Activated CD4-positive, alpha-beta T cell treated with anti-CD3 and anti-CD28 coated beads, Interleukin-2, amount 50 U/mL, for 48 hours (primary cell): ENCODE measurements around the gene RASSF9.

Experiments
- DNase-seq, 2 experiments: peaks; one replicate each; pipeline ENCODE4 v3.0.0-alpha.2; 2020

The RASSF9 gene

DNA sequence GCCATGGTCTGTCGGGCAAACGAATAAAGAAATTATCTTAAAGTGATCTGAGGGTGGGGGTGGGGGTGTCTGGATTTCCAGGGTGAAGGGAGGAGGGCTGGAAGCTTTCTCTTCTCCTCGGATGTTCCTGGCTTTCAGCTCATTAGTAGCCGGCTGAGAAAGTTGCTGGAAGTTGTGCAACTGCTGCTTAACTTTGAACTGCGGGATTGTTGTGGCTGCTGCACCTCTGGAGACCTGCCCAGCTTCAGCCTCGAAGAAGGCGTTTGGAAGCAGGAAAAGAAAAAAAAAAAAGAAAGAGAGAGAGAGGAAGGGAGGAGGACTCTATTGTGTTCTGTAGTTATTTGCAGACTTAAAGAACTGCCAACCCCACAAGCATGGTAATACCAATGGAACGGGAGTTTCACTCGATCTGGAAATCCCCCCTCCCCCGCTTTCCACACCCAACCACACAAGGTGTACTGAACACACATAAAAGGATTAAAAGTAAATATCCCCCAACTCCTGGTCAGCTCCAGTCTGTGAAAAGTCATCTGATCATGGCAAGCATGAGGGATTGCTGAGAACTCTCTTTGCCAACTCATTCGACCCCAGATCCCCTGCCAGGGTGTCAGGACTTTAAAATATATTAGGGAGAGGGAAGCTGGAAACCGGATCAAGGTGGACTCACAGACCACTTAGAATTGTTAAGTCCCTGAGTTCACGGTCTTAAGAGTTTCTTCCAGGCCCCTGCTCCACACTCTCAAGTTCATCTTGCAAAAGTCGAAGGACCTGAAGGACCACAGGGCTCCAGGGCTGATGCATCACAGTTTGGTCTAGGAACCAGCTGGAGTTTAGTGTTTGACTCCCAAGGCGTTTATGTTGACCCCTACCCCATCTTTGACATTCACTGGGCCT is at the start of gene RASSF9:
RASSF9 (minus strand) TSS at position 213 of the 894 bp plus-strand sequence; CDS start at position 5, 208 bp downstream.
- no peak for DNase-seq

DNA sequence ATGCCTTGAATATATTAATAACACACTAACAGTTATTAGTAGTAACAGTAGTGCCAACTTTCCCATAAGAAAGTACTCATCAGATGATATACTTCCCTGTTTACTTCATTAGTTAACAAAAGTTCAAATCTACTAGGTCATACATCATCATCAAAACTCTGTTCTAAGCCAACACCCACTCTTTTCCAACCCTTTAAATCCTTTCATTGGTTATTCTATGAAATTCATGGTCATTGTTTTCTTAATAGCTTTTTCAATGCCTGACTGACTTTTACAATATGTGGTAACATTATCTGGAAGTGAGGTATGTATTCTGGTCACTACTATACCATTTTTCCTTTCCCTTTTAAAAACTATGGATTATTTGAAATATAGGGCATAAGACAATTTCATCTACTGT is 47.6 kb upstream of the RASSF9 start:
- no peak for DNase-seq

DNA sequence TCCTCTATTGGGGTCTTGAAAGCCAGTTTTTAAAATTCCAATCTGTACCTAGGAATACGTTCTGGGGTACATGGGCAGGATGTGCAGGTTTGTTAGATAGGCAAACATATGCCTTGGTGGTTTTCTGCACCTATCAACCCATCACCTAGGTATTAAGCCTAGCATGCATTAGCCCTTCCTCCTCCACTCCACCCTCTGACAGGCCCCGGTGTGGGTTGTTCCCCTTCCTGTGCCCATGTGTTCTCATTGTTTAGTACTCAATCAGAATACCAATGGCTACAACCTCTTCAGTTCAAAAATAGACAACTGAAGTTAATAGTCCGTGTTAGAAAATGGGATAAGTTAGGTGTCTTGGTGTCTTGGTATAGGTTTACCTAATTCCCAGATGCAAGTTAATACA is 41.2 kb upstream of the RASSF9 start:
- no peak for DNase-seq

DNA sequence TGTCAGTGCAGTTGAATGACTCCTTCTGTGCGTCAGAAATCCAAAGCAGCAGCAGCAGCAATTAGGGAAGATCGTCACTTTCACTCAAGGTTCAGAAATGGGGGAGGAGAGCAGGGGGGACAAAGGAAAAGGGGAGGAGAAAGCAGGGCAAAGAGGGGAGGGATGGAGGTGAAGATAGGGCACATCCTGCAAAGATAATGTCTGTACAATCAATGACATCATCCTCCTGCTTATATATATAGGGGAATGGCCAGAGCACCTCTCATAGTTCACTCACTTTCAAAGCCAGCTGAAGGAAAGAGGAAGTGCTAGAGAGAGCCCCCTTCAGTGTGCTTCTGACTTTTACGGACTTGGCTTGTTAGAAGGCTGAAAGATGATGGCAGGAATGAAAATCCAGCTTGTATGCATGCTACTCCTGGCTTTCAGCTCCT is 37.8 kb upstream of the RASSF9 start, which contains the start of gene NTS:
NTS (plus strand) TSS at position 265 of the 431 bp plus-strand sequence; CDS start at position 374, 109 bp downstream.
- DNase-seq = no peak

DNA sequence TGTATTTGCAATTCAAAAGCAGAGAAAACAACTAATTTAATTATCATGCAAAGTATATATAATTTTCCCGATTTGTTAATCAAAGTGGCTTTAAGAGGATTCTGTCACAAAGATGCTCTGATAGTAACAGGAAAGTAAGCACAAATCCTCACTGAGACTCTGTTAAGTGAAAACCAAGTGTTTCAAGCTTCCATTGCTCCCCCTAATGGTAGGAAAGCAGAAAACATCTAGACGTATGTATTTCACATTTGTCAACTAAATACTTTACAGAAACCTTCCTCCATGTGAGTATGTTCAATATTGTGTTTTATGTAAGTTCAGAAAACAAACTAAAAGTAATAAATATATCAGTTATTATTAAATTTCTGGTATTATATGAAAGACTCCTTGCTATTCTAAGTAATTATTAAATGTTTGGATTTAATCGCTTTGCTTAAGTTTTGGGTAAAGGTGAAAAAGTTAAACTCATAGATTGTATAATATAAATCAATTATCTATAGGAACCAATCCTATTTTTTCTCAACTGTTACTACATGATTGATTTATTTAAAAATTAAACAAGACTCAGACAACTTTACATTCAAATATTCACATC is 36.4 kb upstream of the RASSF9 start:
- no peak for DNase-seq

DNA sequence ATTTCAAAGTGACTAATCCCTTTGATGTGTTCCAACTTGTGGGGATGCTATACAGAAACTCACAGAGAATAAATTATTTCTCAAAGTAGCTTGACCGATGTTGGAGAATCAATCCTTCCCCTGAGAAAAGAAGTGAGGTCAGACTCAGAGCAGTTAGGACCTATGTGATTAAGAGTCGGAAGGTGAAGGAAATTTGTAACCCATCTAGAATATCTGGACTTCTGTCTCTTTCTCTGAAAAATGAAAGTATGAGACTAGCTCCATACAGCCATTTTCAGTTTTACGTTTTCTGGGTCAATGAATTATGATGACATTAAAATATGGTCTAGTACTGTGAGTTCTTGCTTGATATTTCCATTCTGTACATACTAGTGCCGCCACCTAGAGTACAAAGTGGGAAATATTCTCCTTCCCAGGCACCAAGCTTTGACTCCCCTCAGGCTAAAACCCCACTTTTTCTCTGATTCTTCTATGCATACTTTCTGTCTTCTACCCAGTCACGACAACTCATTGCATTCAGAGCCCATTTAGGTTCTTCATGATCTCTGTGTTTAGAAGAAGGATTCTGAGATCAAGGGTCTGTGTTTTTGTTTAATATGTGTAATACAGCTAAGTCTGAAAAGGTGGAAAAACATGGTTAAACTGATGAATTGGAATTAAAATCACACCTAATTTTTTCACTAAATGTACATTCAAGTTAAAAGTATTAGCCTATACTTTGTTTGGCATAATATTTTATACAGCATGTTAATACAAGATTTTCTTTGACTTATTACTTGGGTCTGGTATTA is 31.0 kb upstream of the RASSF9 start:
- DNase-seq = no peak

DNA sequence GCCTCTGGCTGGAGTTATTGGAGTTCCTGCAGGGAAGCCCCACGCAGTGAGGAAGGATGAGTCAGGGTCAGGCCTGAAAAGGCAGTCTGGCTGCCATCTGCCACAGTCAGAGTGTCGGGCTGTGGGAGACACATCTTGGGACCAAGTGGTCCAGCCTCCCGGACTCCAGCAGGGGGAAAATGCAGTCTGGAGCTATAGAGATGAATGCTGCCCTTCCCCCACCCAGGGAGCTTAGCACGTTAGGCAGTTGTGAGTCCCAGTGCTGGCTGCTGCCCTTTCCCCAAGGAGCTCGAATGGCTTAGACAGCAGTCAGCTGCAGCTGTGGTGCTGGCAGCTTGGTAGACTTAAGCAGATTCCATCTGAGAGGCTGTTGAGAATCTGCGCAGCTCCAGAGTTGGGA is 29.7 kb upstream of the RASSF9 start:
- no peak for DNase-seq

DNA sequence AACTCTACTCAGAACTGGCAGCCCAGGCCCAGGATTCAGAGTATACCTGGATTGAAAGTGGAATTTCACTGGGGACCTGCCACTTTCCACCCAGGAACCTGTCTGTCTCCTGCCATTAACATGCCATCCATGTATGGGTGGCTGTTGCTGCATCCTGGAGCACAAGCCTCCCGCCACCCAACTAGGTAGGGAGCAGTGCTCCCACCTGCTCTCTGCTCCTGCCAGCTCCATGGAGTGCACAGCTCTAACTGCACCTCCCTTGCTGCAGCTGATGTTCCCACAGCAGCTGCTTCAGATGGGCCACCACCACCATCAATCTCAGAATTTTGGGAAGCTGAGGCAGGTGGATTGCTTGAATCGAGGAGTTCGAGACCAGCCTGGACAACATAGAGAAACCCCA is 20.8 kb upstream of the RASSF9 start:
- DNase-seq = no peak

DNA sequence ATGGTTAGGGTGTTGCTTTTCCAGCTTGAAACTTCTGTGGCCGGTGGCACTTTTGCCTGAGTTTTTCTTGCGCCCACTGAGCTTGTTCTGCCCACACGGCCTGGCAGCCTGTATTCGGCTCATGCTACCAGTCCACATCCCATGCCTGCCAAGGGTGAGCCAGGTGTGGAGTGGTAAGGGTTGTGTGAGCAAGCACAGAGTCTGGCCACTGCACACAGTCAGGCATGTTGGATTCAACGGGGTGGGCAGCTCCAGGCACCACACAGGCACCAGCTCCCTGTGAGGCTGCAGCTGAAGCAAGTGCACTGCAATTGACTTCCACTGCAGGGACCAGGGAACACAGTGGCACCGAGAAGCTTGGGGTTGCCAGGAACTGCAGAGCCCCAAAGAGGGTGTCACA is 19.1 kb upstream of the RASSF9 start:
- DNase-seq = no peak

DNA sequence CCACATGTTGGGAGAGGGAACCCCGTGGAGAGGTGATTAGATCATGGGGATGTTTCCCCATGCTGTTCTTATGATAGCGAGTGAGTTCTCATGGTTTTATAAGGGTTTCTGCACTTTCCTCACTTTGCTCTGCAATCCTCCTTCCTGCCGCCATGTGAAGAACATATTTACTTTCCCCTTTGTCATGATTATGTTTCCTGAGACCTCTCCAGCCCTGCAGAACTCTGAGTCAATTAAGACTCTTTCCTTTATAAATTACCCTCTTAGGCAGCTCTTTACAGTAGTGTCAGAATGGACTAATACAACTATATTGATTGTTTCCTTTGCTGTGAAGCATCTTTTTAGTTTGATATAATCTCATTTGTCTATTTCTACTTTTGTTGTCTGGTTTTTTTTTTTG is 13.1 kb upstream of the RASSF9 start:
- DNase-seq = no peak

DNA sequence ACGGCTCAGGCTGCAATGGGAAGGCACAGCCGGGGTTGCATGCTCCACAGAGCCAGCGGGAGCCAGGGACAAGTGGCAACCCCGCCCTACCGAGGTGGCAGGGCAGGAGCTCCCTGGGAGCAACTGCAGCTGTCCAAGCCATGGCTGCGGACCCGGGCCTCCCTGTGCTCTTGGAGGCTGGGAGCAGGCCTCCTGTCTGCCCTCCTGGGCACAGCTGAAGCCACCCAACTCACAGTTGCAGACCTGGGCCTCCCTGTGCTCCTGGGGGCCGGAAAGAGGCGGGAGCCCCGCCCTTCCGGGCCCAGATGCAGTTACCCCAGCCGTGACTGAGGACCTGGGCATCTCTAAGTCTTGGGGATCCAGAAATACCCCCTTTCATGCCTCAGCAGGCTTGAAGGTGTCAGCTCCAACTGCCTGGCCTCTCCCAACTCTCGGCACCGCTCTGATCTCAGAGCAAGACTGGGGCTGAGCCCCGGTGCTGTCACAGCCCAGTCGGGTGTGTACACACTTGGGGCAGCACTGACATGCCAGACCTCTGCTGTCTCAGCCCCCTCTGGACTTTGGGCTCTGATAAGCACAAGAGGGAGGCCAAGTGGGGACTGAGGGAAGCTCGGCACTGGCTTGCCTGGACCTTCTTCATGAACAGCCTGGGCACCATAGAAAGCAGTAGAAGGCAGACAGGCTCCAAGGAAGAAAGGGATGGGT is 7.5 kb upstream of the RASSF9 start:
- no peak for DNase-seq

DNA sequence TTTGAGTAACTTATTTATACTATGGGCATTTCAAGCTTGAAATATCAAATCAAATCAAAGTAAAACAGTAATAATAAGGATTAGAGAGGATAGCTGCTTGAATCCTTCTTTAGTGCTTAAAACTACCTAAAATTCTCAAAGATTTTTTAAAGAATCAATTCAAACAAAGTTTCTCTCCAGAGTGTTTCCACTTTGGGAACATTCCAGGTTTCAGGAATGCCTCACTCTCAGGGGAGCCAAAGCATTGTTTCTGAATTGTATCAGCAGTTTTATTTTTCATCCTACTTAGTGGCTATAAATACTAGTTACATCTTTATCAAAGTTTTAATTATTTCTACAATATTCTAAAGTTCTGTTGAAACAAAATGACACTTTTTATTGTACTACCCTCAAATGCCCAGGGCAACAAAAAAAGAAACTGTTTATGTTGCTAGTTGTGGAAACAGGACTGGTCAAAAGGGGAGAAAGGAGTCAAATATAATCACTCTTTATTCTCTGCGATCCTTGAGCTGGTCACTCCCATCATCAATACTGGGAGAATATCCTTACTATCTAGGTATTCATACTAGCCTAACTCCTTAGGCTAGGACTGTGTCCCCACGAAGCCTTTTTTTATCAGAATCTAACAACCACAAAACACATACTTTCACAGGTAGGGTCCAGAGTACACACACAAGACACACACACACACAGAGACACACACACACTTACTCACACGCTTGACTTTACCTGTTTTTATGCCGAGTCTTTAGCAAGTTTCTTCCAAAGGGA is 598 bp downstream of the RASSF9 start:
- no peak for DNase-seq

DNA sequence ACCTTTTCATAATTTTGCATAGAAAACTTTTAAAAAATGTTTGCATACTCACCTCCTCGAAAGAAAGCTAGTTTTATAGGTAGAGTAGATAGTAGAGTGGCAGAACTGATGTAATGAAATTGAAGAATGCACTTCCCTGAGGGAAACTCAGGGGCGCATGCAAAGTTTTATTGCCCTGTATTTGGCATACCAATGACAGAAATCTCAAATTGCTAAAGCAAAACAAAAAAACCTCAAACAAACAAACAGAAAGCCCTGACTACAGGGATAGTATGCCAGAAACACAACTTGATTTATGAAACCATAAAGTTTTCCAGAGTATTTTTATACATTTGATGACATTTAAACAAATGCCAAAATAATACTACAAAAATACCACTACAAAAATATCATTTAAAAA is 1.8 kb downstream of the RASSF9 start:
- no peak for DNase-seq

DNA sequence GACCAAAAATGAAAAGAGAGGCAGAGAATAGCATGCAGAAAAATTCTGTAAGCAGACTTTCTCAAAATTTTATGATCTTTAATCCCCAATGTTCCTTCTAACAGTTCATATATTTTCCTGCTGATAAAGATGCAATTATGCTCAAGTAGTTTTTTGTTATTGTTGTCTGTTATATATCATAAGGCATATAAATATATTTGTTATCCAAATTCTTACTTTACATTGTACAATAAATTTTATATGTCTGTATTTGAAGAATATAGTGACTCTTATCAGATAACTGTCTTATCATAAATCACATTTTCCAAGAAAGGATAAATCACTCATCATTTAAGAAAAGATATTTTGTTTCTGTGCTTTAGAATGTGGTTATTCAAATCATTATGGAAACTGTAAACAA is 2.6 kb downstream of the RASSF9 start:
- DNase-seq = no peak

DNA sequence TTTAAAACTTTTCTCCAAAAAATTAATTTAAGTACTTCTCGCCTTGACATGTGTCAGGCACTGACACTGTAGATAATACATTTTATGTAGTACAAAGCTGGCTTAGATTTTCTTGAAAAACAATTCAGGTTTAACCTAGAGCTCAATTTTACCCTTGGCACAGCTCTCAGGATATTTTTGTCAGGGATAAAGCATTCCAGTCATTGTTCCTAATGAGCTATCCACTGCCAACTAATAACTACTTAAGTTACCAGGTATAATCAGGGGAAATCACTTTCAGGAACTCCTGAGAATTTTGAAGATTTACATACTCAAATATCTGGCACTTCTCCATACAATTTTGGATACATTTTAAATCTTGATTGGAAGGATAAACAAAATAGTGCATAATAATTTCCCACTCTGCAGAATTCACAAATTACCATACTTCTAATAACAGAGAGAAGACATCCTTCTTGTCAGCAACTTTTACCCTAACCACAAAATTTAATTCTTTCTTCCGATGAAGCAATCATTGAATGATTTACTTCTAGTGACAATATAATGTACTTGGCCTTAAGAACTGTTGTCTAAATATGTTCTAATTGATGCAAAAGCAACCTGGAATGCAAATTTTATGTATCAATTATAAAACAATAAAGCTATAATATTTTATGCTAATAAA is 4.8 kb downstream of the RASSF9 start:
- DNase-seq = no peak

DNA sequence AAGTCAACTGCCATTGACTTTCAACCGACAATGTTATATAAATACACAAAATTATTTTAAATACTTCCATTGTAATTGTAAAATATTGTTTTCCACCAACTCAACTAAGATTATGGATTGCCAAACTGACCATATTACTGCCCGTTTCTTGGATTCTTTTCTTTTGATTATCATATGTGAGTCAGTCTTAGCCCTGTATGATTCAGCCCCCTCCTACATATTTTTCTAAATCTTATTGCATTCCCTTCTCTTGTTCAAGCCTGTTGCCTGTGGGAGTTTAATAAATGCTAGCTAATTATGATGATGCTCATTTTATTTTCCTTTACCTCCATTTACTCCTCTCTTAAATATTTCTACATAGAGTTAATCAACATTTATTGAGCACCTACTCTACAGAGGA is 6.8 kb downstream of the RASSF9 start:
- DNase-seq = no peak

DNA sequence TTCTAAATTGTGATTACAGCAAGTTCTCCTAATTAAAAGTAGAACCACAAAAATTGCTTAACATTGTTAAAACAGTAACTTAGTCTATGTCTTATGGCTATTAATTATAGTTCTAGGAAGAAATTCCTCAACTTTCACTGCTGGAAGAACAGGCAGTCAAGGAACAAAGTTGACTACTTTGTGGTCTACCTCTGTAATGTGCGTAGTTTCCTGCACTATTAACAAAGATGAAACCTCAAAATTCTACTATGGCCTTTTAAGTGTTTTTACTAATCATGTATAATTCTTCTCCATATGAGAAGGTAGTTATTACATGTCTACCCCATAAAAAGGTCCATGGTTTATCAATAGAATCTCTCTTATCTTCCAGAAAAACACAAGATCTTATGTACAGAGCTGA is 7.6 kb downstream of the RASSF9 start:
- no peak for DNase-seq

DNA sequence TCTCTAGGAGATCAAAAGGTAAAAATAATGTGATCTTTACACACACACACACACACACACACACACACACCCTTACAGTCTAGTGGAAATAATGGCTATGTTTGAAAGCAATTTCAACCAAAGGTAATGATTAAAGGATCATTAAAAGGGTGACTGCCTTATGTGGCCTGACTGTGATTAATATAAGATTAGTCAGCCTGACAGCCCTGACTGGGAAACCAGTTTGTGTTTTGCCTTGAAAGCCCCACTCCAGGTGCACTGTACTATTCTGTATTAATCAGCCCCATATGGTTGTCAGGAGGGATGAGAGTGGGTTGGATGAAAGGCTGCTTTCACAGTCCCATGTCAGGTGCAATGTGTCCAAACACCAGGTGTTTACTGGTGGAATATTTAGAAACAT is 10.5 kb downstream of the RASSF9 start:
- DNase-seq = no peak

DNA sequence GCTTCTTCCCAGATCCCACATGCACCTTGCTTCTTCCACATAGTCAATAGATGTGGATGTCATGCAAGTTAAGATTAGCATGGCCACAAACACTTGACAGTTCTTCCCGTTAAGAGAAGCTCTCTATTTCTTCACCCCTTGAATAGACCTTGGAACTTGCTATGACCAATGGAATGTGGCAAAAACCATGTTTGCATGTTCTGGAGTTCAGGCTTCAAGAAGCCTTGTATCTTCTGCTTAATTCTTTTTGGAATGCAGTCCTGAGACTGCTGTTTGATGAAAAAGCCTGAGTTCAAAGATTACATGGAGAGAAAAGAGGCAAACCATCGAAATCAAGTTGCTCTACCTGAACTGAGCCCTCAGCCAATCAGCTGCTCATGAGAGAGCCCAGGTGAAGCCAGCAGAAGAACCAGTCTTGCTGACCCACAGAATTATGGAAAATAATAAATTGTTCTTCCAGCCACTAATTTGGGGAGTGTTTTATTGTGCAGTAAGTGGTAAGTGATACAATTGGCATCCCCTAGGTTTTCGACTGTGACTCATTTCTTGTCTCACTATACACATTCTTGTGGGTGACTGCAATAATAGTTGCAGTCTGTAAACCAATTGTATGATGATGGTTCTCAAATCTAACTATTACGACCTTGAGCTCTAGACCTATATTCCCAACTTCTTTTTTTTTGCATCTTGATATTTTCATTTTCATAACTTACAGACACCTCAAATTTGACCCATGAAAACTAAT is 12.6 kb downstream of the RASSF9 start:
- DNase-seq = no peak

DNA sequence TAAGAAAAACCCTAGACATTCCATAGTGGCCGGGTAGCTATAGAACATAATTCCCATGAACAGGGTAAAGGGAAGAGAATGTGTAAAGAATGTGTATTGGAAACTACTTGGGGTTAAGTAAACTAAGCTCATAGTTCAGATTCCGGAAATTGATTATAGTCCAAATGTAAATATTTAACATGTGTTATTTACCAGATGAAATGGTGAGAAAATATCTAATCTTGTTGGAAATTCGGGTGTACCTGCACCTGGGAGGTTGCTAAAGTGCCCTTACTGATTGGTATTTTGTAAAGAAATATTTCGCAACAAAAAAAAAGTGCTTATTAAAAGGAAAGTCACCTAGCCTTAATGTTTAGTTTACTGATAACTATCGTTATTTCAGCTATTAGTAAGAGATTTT is 14.4 kb downstream of the RASSF9 start:
- DNase-seq = no peak

DNA sequence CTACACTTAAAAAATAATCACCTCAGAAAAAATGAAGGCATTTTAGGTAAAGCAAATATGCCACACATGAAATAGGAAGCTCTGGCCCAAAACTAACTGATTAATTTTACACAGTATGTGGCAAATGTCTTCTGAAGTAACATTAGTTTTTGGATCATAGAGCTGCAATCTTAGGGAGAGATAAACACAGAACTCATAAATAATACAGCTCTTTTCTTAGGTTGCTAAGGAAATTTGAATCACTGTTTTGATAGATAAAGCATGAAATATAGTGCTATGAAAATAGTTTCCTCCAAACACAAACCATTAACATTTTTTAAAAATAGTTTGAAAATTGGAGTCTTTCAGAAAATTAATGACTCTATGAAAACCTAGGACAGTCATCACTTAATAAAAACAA is 15.0 kb downstream of the RASSF9 start:
- no peak for DNase-seq
